Activated CD4-positive, alpha-beta T cell treated with anti-CD3 and anti-CD28 coated beads, Interleukin-2, Interleukin-6, amounts not matched to agents 100 ng/mL and 50 ng/mL, durations not matched to agents 16 hours and 8 hours (primary cell): ENCODE results near the gene ATXN7L1.
A peak's percentile ranks its signal among the peaks of the same experiment; 100 is the strongest.

Source experiments
- DNase-seq: peaks from one replicate; pipeline ENCODE4 v3.0.0-alpha.2; 2020

Gene ATXN7L1

DNA sequence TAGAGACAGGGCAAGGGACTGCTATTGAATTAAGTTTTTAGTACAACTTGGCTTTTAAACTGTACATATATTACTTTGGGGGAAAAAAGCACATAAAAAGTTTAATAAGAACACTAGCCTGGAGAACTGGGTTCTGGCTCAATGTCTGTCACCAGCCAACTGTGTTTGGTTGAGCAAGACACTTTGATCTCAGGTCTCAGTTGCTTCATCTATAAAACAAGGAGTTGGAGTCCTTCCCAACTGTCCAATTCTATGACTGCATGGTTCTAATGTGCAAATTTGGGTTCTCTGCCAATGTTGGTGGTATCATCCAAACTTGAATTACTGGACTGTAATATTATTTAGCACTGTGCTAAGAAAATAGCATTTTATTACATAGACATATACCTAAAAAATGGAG, 50.3 kb downstream of the ATXN7L1 start:
- DNase-seq: no peak

DNA sequence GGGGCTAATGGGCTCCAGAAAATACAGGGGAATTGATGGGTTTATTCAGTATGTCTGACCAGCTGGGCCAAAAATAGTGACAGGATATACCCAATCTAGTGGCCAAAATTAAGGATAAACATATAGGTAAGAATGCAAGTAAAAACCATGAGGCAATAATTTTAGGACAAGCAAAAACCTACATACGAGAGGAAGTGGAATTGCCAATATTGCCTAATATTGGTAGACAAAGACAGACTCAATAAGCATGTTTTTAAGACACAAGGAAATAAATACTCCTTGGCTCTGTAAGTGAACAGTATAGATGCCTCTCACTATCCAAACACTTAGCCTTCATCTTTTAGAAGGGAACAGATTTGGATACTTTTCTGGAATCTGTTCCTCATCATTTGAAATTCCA, 51.0 kb downstream of the ATXN7L1 start:
- no peak for DNase-seq

DNA sequence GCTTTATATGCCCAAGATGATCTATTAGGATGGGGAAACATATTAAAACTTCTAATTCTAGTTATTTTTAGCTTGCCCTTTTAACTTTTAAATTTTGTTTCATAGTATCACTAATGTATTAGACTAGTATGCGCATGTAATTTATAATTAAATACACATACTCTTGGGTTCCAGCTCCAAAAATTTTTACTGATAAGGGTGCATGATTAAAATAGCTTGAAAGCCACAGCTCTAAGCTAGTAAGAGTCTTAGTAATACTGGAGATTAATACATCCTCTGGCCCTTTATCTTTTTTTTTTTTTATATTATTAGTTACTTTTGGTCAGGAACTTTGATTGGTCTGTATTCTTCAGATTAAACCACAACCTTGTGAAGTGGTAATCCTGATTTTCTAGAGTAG, 53.6 kb downstream of the ATXN7L1 start:
- DNase-seq: no peak

GRCh38 chr7:105821527-105821926, 54.9 kb downstream of the ATXN7L1 start:
- DNase-seq: no peak

- DNase-seq: no peak
Measured at GRCh38 chr7:105820363-105821066, 55.9 kb downstream of the ATXN7L1 start.

DNA sequence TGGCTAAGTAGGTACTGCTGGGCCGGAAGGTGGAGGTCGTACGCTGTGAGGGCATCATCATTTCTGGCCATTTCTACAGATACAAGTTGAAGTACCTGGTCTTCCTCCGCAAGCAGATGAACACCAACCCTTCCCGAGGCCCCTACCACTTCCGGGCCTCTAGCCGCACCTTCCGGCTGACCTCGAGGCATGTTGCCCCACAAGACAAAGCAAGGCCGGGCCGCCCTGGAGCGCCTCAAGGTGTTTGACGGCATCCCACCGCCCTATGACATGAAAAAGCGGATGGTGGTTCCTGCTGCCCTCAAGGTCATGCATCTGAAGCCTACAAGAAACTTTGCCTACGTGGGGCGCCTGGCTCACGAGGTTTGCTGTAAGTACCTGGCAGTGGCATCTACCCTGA, 56.8 kb downstream of the ATXN7L1 start:
- no peak for DNase-seq

DNA sequence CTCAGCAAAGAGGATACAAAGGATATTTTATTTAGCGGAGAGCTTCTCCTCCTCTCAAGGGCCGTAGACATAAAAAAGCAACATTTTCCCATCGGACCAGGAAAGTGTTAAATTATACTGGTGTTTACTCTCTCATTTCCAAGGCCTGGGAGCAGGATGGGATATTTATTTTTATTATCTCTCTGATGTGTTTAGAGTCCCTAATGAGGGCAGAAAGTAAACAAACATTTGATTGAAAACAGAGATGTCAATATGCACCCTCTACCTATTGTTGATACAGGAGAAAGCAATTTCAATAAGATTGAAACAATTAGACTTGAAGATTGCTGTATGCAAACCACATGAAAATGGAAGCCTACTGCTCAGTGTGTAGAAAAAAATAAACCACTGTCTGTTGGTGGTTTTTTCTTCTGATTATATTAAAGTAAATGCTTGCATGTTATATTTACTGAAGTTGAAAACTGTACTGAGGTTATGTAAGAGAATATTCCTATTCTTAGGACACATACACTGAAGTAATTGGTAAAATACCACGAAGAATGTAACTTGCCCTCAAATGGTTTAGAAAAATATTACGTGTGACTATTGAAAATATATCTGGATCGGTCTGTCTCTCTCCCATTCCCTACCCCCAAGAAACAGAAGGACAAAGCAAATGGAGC, 59.3 kb downstream of the ATXN7L1 start:
- DNase-seq: no peak

GRCh38 chr7:105816266-105816843, 60.0 kb downstream of the ATXN7L1 start:
- no peak for DNase-seq

DNA sequence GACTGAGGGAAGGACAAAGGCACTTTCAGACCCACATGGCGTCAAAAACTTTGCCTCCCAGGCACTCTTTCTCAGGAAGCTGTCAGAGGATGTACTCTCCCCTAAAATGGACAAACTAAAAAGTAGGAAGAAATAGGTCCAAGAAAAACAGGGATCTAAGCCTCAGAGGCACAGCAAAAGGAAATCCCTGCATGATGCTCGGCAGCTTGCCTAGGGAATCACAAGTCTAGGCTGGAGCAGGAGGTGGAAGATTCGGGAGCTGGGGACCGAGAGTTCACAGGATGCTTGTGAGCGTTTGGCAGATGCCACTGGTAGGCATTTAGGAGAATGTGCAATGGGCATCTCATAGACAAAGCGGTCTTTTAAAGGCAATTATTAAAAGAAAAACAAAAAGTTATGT, 60.8 kb downstream of the ATXN7L1 start:
- no peak for DNase-seq

DNA sequence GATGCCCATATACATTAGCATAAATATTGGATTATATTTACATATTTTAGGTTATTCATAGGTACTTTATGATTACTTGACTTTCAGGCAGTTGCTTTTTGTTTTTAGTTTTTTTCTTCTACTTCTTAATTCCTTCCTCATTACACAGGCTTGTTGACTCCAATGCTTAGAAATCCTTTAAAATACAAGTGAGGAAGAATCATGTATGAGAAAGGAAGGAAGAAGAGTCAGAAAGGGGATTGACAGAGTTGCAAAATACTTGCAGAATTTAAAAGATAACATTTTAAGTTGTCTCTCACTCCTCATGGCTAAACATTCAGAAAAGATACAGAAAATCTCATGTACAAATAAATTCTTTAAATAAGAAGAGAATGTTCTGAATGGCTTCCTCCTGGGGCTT, 61.9 kb downstream of the ATXN7L1 start:
- DNase-seq: no peak

DNA sequence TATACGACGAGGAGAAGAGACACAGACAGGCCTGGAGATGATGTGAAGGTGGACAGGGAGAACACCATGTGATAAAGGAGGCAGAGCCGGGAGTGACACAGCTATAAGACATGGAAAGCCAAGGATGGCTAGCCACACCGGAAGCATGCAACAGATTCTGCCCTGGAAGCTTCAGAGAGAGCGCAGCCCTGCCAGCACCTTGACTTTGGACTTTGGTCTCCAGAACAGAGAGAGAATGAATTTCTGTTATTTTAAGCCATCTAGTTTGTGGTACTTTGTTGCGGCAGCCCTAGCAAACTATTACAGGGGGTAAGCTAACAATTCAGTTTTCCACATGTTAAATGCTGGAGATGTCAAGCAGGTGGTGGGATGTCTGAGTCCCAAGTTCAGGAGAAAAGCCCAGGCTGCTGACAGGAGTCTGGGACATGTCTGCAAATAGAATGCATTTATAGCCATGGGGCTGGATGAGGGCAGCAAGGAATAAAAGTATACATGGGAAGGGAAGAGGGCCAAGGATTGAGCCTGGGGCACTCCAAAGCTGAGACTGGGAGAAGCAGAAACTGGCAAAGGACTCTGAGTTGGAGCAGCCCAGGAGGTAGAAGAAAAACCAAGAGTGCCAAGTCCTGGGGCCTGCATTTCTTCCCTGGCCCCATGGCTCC, 65.1 kb downstream of the ATXN7L1 start:
- no peak for DNase-seq

DNA sequence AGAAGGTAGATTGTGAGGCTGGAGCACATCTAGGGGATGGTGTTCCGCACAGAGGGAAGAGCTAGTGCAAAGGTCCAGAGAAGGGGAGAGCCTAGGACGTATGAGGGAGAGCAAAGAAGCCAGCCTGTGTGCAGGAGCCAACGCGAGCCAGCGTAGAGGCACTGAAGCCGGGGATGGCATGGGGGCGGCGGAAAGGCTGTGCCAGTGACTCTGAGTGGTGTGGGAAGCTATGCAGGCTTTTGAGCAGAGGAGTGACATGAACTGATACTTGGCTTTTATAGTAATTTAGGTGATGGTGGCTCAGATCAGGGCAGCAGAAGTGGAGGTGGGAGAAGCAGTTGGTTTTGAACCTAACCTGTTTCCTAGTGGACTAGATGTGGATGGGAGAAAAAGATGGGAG, 65.8 kb downstream of the ATXN7L1 start:
- DNase-seq: no peak

GRCh38 chr7:105808703-105809590, 67.5 kb downstream of the ATXN7L1 start:
- peak; percentile 95 for DNase-seq

- DNase-seq: no peak
Measured at GRCh38 chr7:105808209-105808608, 68.2 kb downstream of the ATXN7L1 start.

DNA sequence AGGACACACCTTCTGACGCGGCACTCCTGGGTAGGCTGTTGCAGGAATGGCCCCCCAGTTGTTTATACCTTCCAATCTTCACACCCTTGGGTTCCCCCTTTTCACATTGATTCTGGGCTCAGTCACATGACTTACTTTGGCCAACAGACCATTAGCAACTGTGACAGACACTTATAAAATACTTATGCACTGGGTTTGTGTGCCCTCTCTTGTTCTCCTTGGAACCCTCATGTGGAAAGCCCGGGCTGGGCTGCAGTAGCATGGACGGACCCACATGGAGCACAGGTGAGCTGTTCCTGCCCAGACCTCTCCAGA, 69.0 kb downstream of the ATXN7L1 start:
- no peak for DNase-seq

- peak; percentile 93 for DNase-seq
Measured at GRCh38 chr7:105806592-105807447, 69.6 kb downstream of the ATXN7L1 start.

DNA sequence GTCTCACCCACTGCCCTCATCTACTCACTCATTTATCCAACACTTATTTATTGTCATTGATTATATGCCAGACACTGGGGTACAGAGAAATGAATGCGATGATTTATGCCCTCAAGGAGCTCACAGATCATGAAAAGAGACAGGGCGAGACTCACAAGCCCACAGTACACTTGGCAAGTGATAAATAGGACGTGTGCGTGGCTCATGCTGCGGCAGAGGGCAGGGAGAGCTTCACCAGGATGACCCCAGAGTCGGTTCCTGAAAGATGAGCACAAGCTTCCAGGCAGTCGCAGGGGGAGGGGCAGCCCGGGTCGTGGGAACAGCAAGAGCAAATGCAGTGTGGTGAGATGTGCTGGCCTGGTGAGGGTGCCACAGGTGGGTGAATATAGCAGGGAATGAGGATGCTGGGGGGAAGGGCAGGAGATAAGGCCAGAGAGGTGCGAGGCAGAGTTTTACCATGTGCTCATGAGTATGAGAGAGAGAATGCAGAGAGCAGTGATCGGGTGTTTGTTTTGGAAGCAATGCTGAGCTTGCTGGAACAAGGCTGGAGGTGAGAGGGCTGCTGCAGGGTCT, 70.9 kb downstream of the ATXN7L1 start:
- DNase-seq: no peak

- no peak for DNase-seq
Measured at GRCh38 chr7:105803429-105803736, 73.0 kb downstream of the ATXN7L1 start.

DNA sequence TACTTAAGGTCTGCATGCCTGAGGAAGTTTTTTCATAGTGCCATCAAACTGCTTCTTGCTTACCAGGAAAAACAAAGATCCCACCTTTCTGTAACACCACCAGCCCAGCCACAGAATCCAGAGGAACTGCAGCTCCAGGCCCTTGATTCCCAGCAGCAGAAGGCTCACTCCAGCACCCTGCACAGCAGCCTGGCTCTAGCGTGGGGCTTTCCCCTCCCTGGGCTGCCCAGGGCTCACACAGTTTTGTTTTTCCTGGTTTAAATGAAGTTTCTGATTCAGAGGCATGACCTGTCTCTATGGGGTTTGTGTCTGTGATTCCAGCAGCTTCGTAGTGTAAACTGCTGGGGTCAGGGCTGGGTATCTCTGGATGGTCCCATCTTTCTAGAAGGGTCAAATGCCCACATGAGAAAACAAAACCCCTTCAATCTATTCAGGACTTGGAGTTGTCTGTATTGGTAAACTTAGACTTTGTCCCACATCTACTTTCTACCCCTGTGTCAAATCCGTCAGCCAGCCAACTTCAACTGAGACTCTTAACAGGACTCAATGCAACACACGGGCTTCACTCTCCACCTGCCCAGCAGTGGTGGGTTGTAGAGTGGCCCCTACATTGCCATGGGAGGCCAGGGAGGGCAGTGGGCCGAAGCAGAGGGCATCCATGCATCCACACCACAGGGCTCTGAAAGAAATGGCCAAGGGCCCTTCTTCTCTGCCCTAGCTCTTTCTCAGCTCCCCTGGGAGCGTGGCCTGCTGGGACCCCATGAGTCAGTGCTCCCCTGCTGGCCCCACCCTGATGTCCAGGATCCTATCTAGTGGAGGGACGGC, 73.6 kb downstream of the ATXN7L1 start:
- no peak for DNase-seq

GRCh38 chr7:105800849-105801534, 75.4 kb downstream of the ATXN7L1 start:
- DNase-seq: peak; percentile 64
